K562 (cell line): ENCODE data around the gene PTPRZ1. TPM values are rescaled to one million over a fixed set of nuclear protein-coding genes. Genes with fewer than 3 reads are reported as not detected.

Experiments used
- CTCF ChIP-seq, 3 experiments: IDR thresholded peaks in 2 of 3; conservative IDR thresholded peaks in 1 of 3; 2 replicates each; pipeline ENCODE4 v1.5.1; 2011 to 2012; ENCODE audit warnings: low read length in 3 of 3, mild to moderate bottlenecking in 3 of 3, control low read depth in 2 of 3, improper control_type of control experiment in 1 of 3, inconsistent platforms in 1 of 3, low read depth in 1 of 3, mixed read lengths in 1 of 3, moderate library complexity in 1 of 3; ENCODE audit not compliant: insufficient read depth in 2 of 3
- CXXC5 ChIP-seq: fragments of 250-450 bp; sonication (Bioruptor Pico); IDR thresholded peaks from 2 replicates; pipeline ENCODE4 v1.8.0; 2022; ENCODE audit warnings: inconsistent platforms, mild to moderate bottlenecking, moderate library complexity
- E4F1 ChIP-seq: fragments of 250-450 bp; sonication (Bioruptor Pico); IDR thresholded peaks from 2 replicates; pipeline ENCODE4 v1.5.0; 2021; ENCODE audit warnings: mild to moderate bottlenecking, borderline replicate concordance
- MCM3 ChIP-seq: fragments of 450-650 bp; IDR thresholded peaks from 2 replicates; pipeline ENCODE4 v1.6.1; 2016
- MIER1 ChIP-seq: fragments of 450-650 bp; IDR thresholded peaks from 2 replicates; pipeline ENCODE4 v1.6.1; 2016; ENCODE audit warnings: antibody characterized with exemption, mild to moderate bottlenecking, low read depth
- MYBL2 ChIP-seq, 2 experiments: fragments of 450-650 bp in 1 of 2; sonication (generic) in 1 of 2; formaldehyde crosslinking in 1 of 2; IDR thresholded peaks; 2 replicates each; pipeline versions ENCODE4 v1.6.1 to v1.8.1; 2017 to 2022; ENCODE audit warnings: borderline replicate concordance in 1 of 2, inconsistent platforms in 1 of 2, low read depth in 1 of 2, mild to moderate bottlenecking in 1 of 2, missing genetic modification reagents in 1 of 2, moderate library complexity in 1 of 2
- POLR2AphosphoS2 ChIP-seq: IDR thresholded peaks from 2 replicates; pipeline ENCODE4 v1.6.1; 2012; ENCODE audit warnings: low read length, improper control_type of control experiment
- RAD21 ChIP-seq, 2 experiments: fragments of 250-450 bp in 1 of 2; fragments of 450-650 bp in 1 of 2; sonication (Bioruptor Pico) in 1 of 2; formaldehyde crosslinking in 1 of 2; IDR thresholded peaks in 1 of 2; conservative IDR thresholded peaks in 1 of 2; 2 replicates each; pipeline versions ENCODE4 v1.4.0 to v1.8.0; 2020 to 2022; ENCODE audit warnings: mild to moderate bottlenecking in 2 of 2, moderate library complexity in 1 of 2
- SLC30A9 ChIP-seq: fragments of 250-450 bp; sonication (Bioruptor Pico); IDR thresholded peaks from 2 replicates; pipeline ENCODE4 v1.8.0; 2022; ENCODE audit warnings: mild to moderate bottlenecking, moderate library complexity
- SMC3 ChIP-seq: conservative IDR thresholded peaks from 2 replicates; pipeline ENCODE4 v1.6.1; 2011; ENCODE audit warnings: low read depth, low read length, improper control_type of control experiment; ENCODE audit not compliant: insufficient read depth
- TFE3 ChIP-seq: fragments of 450-650 bp; formaldehyde crosslinking; IDR thresholded peaks from 2 replicates; pipeline ENCODE4 v1.4.0; 2020; ENCODE audit warnings: mild to moderate bottlenecking, mixed read lengths
- ZNF124 ChIP-seq: sonication (generic); formaldehyde crosslinking; IDR thresholded peaks from 2 replicates; pipeline ENCODE4 v1.8.1; 2022; ENCODE audit warnings: missing genetic modification reagents
- ZNF444 ChIP-seq: fragments of 250-450 bp; sonication (Bioruptor Pico); IDR thresholded peaks from 2 replicates; pipeline ENCODE4 v1.4.0; 2020; ENCODE audit warnings: mild to moderate bottlenecking, moderate library complexity
- polyA plus RNA-seq, 8 experiments: library from polyadenylated mRNA; depleted of rRNA in 4 of 8; stranded (reverse) in 5 of 8; unstranded in 3 of 8; fragments of >200 nt; fragmentation: Nextera tagmentation in 2 of 8; fragmentation: Illumina TruSeq in 1 of 8; extraction: Ambion mirVana in 2 of 8; extraction: Trizol in 1 of 8; gene quantifications; 2 replicates each; pipeline versions ENCODE4 v1.2.1 to v1.2.3, GENCODE V29; 2011 to 2014; ENCODE audit warnings: inconsistent platforms in 1 of 8, missing spikeins in 1 of 8
- total RNA-seq, 7 experiments: library from RNA; depleted of rRNA in 6 of 7; stranded (reverse); fragments of >200 nt in 6 of 7; fragmentation: Illumina TruSeq in 2 of 7; extraction: Trizol in 2 of 7; gene quantifications; 2 replicates each; pipeline versions ENCODE4 v1.2.1 to v1.2.3, GENCODE V29; 2011 to 2021; ENCODE audit warnings: low replicate concordance in 1 of 7

The PTPRZ1 gene
- total and polyA plus RNA-seq, 9 of the 15 experiments (the other 6 are each of a cell fraction or from before 2014, with no cell fraction given), result 0.04 TPM; not detected in 7

GRCh38 chr7:122092964-122093797 lies 220.2 kb downstream of the PTPRZ1 start (continued):
- TF ChIP-seq RAD21 (CRISPR knock-in tag; conservative IDR thresholded peaks at IDR 0.05 in 1 of 2, IDR thresholded peaks at IDR 0.05 in 1 of 2) (peak; percentile 51 to 68), ZNF444 (CRISPR knock-in tag) (no peak), MYBL2 (IDR thresholded peaks at IDR 0.05; ENCODE audit: low read depth) (no peak), MYBL2 (CRISPR knock-in tag; IDR thresholded peaks at IDR 0.05; ENCODE audit: borderline replicate concordance) (no peak), MCM3 (no peak), CTCF (IDR thresholded peaks at IDR 0.05 in 2 of 3, conservative IDR thresholded peaks at IDR 0.05 in 1 of 3; ENCODE audit: insufficient read depth in 2 of 3, low read depth in 1 of 3, low read length in 3 of 3) (peak; percentile 39 to 66 (median 66); a peak in 5 of 6 replicates), SLC30A9 (CRISPR knock-in tag) (no peak), SMC3 (peak; percentile 52), MIER1 (no peak), POLR2AphosphoS2 (no peak), ZNF124 (CRISPR knock-in tag) (no peak), TFE3 (no peak), CXXC5 (CRISPR knock-in tag) (no peak), E4F1 (CRISPR knock-in tag) (no peak)
- TF ChIP-seq, all 486 proteins: peak for 4
